HG02885 (cell line): ENCODE data around the gene RBAK.
A peak's percentile ranks its signal among the peaks of the same experiment; 100 is the strongest.
"Not testable (repeated sequence)": the region's sequence is repeated elsewhere in the genome, so short reads cannot be mapped to it uniquely, and the experiment has no call there.

Experiments
- ATAC-seq: cut with Tn5 transposase; IDR thresholded peaks from one replicate; pipeline ENCODE4 v1.9.1; 2021; ENCODE audit warnings: mild to moderate bottlenecking; ENCODE audit not compliant: unreplicated experiment, poor library complexity

RBAK gene

DNA sequence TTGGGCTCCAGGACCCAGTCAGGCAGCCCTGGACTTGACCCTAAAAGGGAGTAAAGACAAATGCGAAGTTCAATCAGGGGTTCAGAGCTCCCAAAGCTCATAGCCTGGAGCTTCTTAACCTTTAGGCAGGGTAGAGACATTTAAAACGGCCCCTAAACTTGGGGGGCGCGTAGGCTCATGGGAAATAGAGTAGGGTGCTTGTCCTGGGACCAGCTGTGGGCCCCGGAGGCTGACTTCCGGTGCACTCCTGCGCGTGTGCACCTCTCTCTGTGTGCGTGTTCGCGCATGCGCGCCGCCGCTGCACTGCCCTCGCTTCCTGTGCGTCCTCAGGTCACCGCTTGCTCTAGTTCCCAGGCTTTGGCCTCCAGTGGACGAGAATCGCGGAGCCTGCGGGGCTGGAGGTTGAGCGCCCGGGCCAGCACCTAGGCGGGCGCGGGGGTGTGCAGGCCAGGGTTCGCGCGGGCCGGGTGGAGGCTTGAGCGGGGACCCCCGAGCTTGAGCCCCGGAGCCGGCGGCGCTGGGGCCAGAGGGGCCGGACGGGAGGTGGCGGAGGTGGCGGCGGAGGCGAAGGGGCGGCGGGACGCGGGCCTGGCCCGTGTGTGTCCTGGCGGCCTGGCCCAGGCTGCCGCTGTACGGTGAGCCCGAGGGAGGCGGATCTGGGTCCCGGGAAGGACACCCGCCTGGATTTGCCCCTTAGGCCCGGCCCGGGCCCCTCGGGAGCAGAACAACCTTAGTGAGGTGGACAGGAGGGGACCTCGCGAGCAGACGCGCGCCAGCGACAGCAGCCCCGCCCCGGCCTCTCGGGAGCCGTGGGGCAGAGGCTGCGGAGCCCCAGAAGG is at the start of gene RBAK:
Gene RBAK, plus strand, starts transcription at position 303 of the 839 bp plus-strand sequence. CDS start 2,217 bp downstream, outside the sequence.
- peak; percentile 99 for ATAC-seq

DNA sequence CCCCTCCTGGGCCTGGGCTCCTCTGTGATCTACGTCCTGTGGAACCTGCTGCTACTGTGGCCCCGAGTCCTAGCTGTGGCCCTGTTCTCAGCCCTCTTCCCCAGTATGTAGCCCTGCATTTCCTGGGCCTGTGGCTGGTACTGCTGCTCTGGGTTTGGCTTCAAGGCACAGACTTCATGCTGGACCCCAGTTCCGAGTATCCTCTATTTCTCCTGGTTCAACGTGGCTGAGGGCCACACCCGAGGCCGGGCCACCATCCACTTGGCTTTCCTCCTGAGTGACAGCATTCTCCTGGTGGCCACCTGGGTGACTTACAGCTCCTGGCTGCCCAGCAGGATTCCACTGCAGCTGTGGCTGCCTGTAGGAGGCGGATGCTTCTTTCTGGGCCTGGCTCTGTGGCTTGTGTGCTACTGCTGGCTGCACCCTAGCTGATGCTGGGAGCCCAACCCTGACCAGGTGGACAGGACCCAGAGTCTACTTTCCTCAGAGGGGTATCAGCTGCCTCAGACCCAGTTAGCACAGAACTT is 48.9 kb upstream of the RBAK start:
- no peak for ATAC-seq

DNA sequence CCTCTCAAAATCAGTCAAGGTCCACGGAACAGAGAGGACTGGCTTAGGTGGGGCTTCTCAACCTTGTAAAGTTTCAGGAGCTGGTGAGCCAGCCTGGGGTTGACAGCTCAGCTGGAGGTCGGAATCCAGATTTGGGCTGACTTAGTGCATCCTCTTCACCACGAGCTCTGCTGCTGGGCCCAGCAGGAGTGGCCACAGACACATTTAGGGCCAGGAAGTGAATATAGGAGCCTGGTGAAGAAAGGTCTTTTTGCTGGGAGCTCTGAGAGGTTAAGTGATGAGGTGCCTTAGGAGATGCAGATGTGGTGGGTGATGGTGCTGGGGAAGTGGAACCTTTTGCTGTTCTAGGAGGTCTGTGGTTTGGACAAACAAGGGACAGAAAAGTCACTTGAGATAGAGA is 47.4 kb upstream of the RBAK start:
- ATAC-seq, result no peak

DNA sequence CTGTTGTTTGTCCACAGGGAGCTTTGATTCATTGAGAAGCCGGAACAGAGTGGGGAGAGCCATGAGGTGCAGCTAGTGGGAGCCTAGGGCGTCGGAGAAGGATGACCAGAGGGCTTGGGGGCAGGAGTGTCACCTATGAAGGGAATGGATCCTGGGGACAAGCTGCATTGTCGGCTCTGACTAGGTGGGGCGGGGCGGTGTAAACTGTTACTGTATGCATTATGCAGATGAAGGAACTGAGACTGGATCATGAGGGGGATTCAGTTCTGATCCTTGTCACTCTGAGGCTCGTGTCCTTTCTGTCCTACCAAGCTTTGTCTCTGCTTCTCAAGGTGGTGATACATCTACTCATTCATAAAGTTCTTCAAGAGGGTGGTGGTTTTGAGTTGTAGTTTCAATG is 46.8 kb upstream of the RBAK start:
- no peak for ATAC-seq

DNA sequence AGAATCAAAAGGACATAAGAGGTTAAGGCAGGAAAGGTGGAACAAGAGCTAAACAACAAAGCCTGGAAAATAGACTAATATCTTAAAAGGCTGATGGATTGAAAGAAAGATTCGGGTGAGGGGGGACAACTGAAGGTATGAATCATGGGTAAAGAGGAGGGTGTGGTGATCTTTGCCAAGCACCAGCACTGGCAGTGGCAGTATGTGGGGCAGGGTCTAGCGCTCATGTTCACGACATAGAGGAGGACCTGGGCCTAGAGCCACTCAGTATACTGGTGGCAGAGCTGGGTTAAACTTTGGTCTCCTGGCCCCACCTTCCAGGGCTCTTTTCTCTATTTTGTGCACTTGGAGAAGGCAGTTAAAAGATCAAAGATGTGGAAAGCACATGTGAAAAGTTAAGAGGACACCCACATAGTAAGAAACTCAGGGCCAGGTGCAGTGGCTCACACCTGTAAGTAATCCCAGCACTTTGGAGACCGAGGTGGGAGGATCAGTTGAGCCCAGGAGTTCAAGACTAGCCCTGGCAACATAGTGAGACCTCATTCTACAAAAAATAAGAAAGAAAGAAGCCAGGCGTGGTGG is 46.2 kb upstream of the RBAK start:
- ATAC-seq, result no peak

DNA sequence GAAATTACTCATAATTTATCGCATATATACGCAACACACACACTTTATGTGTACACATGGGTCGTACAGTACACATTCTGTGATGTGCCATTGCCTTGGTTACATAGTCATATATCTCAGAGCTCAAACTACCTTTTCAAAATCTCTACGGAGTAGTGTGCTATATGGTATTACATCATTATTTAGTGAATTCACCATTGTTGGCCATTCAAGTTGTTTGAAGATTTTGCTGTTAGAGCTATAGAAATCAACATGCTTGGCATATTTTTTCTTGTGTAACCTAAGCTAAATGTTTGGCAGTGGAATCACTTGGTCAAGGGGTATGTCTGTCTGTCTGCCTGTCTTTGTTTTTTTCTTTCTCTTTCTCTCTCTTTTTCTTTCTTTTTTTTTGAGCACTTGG is 44.7 kb upstream of the RBAK start:
- no peak for ATAC-seq

DNA sequence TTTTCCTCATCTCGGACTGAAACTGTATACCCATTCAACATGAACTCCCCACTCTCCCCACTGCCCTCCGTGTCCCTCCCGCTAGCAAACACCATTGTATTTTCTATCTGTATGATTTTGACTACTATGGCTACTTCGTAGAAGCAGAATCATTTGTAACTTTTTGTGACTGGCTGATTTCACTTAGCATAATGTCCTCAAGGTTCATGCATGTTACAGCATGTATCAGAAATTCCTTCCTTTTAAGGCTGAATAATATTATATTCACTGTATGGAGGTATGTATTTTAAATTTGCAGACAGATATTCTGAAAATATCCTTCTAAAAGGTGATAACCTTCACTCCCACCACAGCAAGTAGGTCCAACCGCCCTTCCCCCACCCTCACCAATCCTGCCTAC is 43.7 kb upstream of the RBAK start:
- ATAC-seq, result no peak

DNA sequence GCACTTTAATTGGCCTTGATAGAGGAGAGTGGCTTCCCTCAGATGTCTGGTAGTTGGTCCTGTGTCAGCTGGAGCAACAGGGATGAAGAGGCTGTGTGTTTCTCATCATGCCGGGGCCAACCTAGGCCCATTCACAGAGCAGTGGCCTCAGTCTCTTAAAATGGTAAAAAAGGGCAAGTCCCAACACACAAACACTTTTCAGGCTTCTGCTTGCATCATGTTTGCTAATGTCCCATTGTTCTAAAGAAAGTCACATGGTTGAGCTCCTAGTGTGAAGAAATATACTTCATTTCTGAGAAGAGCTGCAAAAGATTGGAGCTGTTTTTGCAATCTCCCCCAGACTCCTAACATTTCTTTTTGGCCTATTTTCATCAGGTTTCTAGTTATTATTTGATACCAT is 40.6 kb upstream of the RBAK start:
- ATAC-seq, result no peak

DNA sequence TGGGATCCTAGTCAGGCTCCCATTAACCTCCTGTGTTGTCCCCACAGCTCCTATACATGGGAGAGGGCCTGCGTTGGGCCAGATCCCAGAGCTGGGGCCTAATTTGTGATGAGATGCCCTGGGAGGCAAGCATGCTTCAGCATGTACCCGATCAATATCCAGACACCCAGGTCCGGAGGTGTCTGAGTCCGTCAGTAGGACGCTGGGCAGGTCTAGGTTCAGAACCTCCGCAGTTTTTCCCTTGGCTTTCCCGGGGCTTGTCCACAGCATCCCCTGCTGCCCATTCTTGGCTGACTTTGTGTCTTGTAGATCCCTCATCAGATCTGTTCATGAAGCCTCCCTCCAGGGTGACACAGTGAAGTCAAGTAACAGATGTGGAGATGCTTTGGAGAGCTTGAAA is 32.7 kb upstream of the RBAK start:
- no peak for ATAC-seq

DNA sequence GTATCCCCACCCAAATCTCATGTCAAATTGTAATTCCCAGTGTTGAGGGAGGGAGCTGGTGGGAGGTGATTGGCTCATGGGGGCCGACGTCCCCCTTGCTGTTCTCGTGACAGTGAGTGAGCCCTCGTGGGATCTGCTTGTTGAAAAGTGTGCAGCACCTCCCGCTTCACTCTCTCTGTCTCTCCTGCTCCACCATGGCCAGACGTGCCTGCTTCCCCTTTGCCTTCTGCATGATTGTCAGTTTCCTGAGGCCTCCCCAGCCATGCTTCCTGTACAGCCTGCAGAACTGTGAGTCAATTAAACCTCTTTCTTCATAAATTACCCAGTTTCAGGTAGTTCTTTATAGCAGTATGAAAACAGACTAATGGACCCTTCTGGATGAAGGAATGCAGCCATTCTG is 29.7 kb upstream of the RBAK start:
- not testable (repeated sequence) for ATAC-seq

DNA sequence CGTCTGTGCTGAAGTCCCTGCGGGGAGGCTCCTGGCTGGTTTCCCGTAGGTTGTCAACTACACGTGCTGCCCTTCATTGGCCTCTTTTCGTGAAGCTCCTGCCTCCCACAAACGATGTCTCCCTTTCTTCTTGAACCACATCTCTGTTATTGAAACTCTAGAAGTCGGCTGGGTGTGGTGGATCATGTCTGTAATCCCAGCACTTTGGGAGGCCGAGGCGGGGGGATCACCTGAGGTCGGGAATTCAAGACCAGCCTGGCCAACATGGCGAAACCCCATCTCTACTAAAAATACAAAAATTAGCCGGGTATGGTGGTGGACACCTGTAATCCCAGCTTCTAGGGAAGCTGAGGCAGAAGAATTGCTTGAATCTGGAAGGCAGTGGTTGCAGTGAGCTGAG is 28.0 kb upstream of the RBAK start:
- ATAC-seq, result not testable (repeated sequence)

DNA sequence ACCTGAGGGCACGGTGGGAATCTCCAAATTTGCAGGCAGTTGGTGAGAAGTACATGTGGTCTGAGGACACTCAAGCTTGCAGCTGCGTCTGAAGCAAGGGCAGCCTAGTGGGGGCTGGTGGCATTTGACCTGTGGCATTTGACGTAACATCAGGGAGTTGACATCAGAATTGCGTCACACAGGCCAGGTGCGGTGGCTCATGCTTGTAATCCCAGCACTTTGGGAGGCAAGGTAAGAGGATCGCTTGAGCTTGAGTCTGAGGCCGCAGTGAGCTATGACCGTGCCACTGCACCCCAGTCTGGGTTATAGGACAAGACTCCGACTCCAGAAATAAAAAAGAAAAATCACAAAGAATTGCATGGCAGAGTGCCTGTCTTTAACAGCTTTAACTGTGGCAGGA is 25.6 kb upstream of the RBAK start:
- ATAC-seq, result no peak

DNA sequence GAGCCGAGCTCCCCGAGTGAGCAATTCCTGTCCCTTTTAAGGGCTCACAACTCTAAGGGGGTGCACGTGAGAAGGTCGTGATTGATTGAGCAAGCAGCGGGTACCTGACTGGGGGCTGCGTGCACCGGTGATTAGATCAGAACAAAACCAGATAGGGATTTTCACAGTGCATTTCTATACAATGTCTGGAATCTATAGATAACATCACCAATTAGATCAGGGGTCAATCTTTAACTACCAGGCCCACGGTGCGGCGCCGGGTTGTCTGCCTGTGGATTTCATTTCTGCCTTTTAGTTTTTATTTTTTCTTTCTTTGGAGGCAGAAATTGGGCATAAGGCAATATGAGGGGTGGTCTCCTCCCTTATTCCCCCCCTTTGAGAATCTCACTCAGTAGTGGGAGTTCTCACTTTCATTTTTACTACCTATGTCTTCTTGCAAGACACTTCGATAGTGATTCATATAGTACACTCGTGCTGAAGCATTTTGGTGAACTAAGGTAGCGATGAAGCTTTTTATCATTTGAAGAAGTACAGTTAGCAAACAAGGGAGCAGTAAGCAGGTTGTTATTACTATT is 24.6 kb upstream of the RBAK start:
- ATAC-seq, result not testable (repeated sequence)

DNA sequence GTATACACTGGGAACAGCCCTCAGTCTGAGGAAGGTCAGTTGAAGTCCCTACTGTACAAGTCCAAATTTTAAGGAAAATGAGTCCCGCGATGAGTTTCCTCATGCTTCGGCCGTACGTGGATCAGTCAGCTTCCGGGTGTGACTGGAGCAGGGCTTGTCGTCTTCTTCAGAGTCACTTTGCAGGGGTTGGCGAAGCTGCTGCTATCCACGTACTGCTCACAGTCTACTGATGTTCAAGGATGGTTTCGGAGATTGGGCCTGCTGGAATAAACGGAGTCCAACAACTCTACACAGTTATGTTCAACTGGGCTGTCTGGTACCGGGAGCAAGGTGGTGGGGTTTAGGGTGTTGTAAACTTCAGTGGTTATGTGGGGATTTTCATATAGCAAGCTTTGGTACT is 22.0 kb upstream of the RBAK start:
- not testable (repeated sequence) for ATAC-seq

DNA sequence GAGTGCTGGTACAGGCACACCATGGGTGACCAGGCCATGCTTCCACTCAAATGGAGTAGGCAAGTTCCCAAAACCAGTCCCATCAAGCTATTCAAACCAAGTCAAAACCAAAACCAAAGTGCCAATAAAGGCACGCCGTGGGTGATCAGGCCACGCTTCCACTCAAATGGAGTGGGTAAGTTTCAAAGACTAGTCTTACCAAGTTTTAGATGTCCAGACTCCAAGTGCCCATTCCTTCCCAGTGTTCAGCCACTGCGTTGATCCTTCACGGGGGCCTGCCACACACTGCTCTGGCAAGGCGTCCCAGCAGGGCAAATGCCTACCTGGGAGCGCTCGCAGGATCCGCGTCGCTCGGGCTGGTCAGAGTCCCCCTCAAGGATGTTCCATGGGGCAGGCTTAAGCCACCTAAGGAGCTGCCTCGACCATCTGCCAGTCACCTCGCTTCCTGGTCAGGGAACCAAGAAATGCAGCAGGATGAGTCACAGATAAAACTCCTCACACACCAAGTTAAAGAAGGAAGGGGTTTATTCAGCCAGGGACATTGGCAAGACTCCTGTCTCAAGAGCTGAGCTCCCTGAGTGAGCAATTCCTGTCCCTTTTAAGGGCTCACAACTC is 17.8 kb upstream of the RBAK start:
- not testable (repeated sequence) for ATAC-seq

DNA sequence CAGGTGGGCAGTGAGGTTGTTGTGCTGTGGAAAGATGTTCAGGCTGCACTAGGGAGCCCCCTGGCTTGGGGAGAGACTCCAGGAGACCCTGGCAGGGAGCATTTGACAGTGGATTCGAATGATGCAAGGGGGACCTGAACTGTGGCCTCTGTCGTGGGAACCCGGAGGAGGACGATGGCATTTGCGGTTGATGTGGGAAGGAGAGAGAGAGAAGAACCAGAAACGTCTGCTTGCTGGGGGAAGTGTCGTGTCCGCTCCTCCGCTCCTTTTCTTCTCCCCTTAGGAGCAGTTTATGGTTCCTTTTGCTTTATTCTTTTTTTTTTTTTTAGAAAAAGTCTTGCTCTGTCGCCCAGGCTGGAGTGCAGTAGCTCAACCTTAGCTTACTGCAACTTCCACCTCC is 12.5 kb upstream of the RBAK start:
- not testable (repeated sequence) for ATAC-seq

DNA sequence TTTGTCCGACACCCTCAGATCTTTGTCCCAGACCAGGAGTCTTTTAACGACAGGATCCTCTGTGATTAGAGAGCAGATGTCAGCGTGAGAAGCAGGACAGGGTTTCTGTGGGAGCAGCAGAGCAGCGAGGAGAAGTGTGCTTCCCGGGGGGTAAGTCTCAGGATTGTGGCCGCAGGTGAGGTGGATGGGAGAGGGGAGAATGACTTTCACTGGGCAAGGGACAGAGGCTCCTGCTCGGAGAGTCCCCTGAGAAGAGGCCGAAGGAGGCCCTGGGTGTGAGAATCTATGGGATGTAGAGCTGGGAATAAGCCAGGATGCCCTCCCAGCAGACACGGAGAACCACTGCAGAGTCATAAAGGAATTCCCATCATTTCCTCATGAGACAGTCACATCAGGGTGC is 10.4 kb upstream of the RBAK start:
- ATAC-seq, result no peak

DNA sequence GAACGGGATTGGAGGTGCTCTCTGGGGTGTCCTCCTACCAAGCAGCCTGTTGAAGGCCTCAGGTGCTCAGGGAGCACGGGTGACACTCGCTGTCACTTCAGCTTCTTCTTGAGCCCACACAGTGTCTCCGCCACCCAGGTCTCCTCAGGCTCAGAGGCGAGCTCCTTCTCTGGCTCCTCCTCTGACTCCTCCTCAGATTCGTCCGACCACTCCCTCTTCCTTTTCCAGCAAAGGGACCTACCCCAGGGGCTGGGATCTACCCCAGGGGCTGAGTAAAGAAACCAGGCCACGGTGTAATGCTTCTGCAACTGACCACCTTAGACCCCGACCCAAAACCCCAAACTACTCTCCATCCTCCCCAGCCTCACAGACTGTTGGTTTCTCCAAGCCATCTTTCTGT is 9.2 kb upstream of the RBAK start:
- ATAC-seq, result no peak

DNA sequence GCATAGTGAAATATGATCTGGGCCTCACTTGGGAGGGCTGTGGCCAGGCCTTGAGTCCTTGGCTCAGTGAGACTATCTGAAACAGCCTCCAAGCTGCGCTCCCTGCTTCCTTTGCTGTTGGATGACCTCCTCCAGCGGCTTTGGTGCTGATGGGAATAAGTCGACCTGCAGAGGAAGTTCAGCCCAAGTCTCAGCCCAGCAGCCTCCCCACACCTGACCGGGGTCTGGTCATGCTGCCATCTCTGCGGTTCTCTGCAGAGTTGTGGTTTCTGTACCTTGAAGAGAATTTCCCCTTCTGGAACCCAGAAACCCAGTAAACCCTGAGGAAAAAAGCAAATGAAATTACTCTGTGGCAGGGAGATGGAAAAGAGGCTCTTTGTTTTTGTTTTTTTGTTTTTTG is 4.6 kb upstream of the RBAK start:
- ATAC-seq, result no peak

DNA sequence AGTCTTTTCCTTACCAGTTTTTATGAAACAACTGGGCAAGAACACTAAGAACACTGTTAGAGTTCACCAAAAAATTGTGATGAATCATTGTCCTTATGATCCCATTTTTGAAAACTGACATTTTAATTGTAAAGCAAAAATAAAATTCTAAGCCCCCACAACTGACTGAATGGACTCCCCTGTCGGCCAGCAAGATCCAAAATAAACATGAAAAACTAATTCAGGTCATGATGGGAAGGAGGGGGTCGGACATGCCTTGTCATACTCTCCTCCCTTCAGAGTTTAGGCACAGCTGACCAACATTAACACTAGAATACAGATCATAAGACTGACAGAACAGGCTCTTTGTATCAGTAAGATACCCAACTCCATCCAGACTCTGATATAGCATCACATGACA is 2.0 kb upstream of the RBAK start:
- no peak for ATAC-seq

DNA sequence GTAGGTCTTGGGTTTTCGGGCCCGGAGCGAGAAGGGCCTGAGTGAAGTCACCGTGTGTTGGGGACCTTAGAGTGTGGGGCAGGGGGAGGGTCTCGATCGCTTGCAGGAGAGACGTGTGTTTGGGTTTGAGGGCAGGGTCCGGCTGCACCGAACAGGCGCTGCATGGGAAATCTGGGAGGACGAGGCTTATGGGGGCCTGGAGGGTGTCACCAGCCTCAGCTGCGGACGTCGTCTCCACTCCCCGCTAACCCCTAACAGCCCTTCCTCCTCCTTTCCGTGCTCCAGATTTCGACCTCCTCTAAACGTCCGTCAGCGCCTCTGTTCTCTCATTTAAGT is 705 bp downstream of the RBAK start:
- not testable (repeated sequence) for ATAC-seq
